Measurements from ENCODE around the gene TTC34. TPM values are rescaled to one million over a fixed set of nuclear protein-coding genes. Genes with fewer than 3 reads are reported as not detected.

The TTC34 gene
- total RNA-seq, 1 experiment from 2014 or later = 0.42 TPM

- Histone ChIP-seq H3K4me3 (ENCODE audit: insufficient read depth, low read depth, low read length) (no peak overlapping the region), H3K27me3 (ENCODE audit: control insufficient read depth, insufficient read depth, low read length) (no peaks in the 10 kb centered on the region), H3K36me3 (replicated peaks; ENCODE audit: control insufficient read depth, insufficient read depth, low read length) (no peaks in the 10 kb centered on the region)
- DNase-seq = no peak
Measured at GRCh38 chr1:2809656-2810055, 8.2 kb upstream of the TTC34 start.

- Histone ChIP-seq H3K4me3 (ENCODE audit: insufficient read depth, low read depth, low read length) (no peak overlapping the region), H3K27me3 (ENCODE audit: control insufficient read depth, insufficient read depth, low read length) (no peaks in the 10 kb centered on the region), H3K36me3 (replicated peaks; ENCODE audit: control insufficient read depth, insufficient read depth, low read length) (no peaks in the 10 kb centered on the region)
- no peak for DNase-seq
Measured at GRCh38 chr1:2808831-2809605, 7.5 kb upstream of the TTC34 start.

- H3K36me3 ChIP-seq (replicated peaks; ENCODE audit: control insufficient read depth, insufficient read depth, low read length) = no peaks in the 10 kb centered on the region
- H3K4me3 ChIP-seq (ENCODE audit: insufficient read depth, low read depth, low read length) = no peak overlapping the region
- no peak for DNase-seq
- no peaks in the 10 kb centered on the region for H3K27me3 ChIP-seq (ENCODE audit: control insufficient read depth, insufficient read depth, low read length)
Measured at GRCh38 chr1:2808386-2808705, 6.9 kb upstream of the TTC34 start.

GRCh38 chr1:2807678-2808385, 6.3 kb upstream of the TTC34 start:
- H3K27me3 ChIP-seq (ENCODE audit: control insufficient read depth, insufficient read depth, low read length) = no peaks in the 10 kb centered on the region
- no peak for DNase-seq
- H3K4me3 ChIP-seq (ENCODE audit: insufficient read depth, low read depth, low read length) = no peak overlapping the region
- H3K36me3 ChIP-seq (replicated peaks; ENCODE audit: control insufficient read depth, insufficient read depth, low read length) = no peaks in the 10 kb centered on the region

GRCh38 chr1:2807036-2807435, 5.5 kb upstream of the TTC34 start:
- Histone ChIP-seq H3K4me3 (ENCODE audit: insufficient read depth, low read depth, low read length) (no peak overlapping the region), H3K36me3 (replicated peaks; ENCODE audit: control insufficient read depth, insufficient read depth, low read length) (no peaks in the 10 kb centered on the region), H3K27me3 (ENCODE audit: control insufficient read depth, insufficient read depth, low read length) (no peaks in the 10 kb centered on the region)
- no peak for DNase-seq

GRCh38 chr1:2806591-2806990, 5.1 kb upstream of the TTC34 start:
- no peak for DNase-seq
- Histone ChIP-seq H3K27me3 (ENCODE audit: control insufficient read depth, insufficient read depth, low read length) (no peaks in the 10 kb centered on the region), H3K4me3 (ENCODE audit: insufficient read depth, low read depth, low read length) (no peak overlapping the region), H3K36me3 (replicated peaks; ENCODE audit: control insufficient read depth, insufficient read depth, low read length) (no peaks in the 10 kb centered on the region)

- H3K36me3 ChIP-seq (replicated peaks; ENCODE audit: control insufficient read depth, insufficient read depth, low read length) = no peaks in the 10 kb centered on the region
- no peak overlapping the region for H3K4me3 ChIP-seq (ENCODE audit: insufficient read depth, low read depth, low read length)
- no peak for DNase-seq
- H3K27me3 ChIP-seq (ENCODE audit: control insufficient read depth, insufficient read depth, low read length) = no peaks in the 10 kb centered on the region
Measured at GRCh38 chr1:2805801-2806430, 4.4 kb upstream of the TTC34 start.

GRCh38 chr1:2804628-2805351, 3.3 kb upstream of the TTC34 start:
- no peak for DNase-seq
- no peaks in the 10 kb centered on the region for H3K27me3 ChIP-seq (ENCODE audit: control insufficient read depth, insufficient read depth, low read length)
- H3K36me3 ChIP-seq (replicated peaks; ENCODE audit: control insufficient read depth, insufficient read depth, low read length) = no peaks in the 10 kb centered on the region
- no peak overlapping the region for H3K4me3 ChIP-seq (ENCODE audit: insufficient read depth, low read depth, low read length)

- H3K27me3 ChIP-seq (ENCODE audit: control insufficient read depth, insufficient read depth, low read length) = no peaks in the 10 kb centered on the region
- DNase-seq = no peak
- H3K36me3 ChIP-seq (replicated peaks; ENCODE audit: control insufficient read depth, insufficient read depth, low read length) = no peaks in the 10 kb centered on the region
- no peak overlapping the region for H3K4me3 ChIP-seq (ENCODE audit: insufficient read depth, low read depth, low read length)
Measured at GRCh38 chr1:2803931-2804627, 2.6 kb upstream of the TTC34 start.

- H3K27me3 ChIP-seq (ENCODE audit: control insufficient read depth, insufficient read depth, low read length) = no peaks in the 10 kb centered on the region
- no peaks in the 10 kb centered on the region for H3K36me3 ChIP-seq (replicated peaks; ENCODE audit: control insufficient read depth, insufficient read depth, low read length)
- no peak overlapping the region for H3K4me3 ChIP-seq (ENCODE audit: insufficient read depth, low read depth, low read length)
- DNase-seq = no peak
Measured at GRCh38 chr1:2803086-2803930, 1.8 kb upstream of the TTC34 start.

GRCh38 chr1:2802421-2802961, 998 bp upstream of the TTC34 start:
- Histone ChIP-seq H3K27me3 (ENCODE audit: control insufficient read depth, insufficient read depth, low read length) (no peaks in the 10 kb centered on the region), H3K4me3 (ENCODE audit: insufficient read depth, low read depth, low read length) (no peak overlapping the region), H3K36me3 (replicated peaks; ENCODE audit: control insufficient read depth, insufficient read depth, low read length) (no peaks in the 10 kb centered on the region)
- no peak for DNase-seq

GRCh38 chr1:2801046-2801445, 447 bp downstream of the TTC34 start:
- no peak overlapping the region for H3K4me3 ChIP-seq (ENCODE audit: insufficient read depth, low read depth, low read length)
- no peak for DNase-seq
- no peaks in the 10 kb centered on the region for H3K36me3 ChIP-seq (replicated peaks; ENCODE audit: control insufficient read depth, insufficient read depth, low read length)
- H3K27me3 ChIP-seq (ENCODE audit: control insufficient read depth, insufficient read depth, low read length) = no peaks in the 10 kb centered on the region

GRCh38 chr1:2800664-2801045, 838 bp downstream of the TTC34 start:
- Histone ChIP-seq H3K27me3 (ENCODE audit: control insufficient read depth, insufficient read depth, low read length) (no peaks in the 10 kb centered on the region), H3K36me3 (replicated peaks; ENCODE audit: control insufficient read depth, insufficient read depth, low read length) (no peaks in the 10 kb centered on the region), H3K4me3 (ENCODE audit: insufficient read depth, low read depth, low read length) (no peak overlapping the region)
- DNase-seq = no peak

Measured in H7 (cell line).